Activated CD4-positive, alpha-beta T cell treated with anti-CD3 and anti-CD28 coated beads for 24 hours (primary cell): ENCODE measurements around the gene ZNF382.

Experiments
- DNase-seq, 2 donors: peaks; one replicate each; pipeline ENCODE4 v3.0.0-alpha.2; 2020; ENCODE audit warnings: low read depth in 2 of 2

ZNF382 gene

GRCh38 chr19:36679455-36679854, 74.3 kb downstream of the ZNF382 start:
- no peak for DNase-seq
